Hematopoietic multipotent progenitor cell treated with erythropoietin and hydrocortisone succinate and interleukin-3 and kit ligand, for 17 days (in vitro differentiated cells): ENCODE data around the gene PTMA.

ENCODE experiments used
- DNase-seq: peaks from one replicate; pipeline ENCODE4 v3.0.0-alpha.2; 2015; ENCODE audit warnings: low spot score

Gene PTMA

GRCh38 chr2:231676243-231676642 is 32.1 kb upstream of the PTMA start:
- no peak for DNase-seq

- peak; percentile 89 for DNase-seq
Observed at GRCh38 chr2:231677632-231678104, 30.7 kb upstream of the PTMA start.

GRCh38 chr2:231679908-231680284 is 28.4 kb upstream of the PTMA start:
- DNase-seq = no peak

- no peak for DNase-seq
Observed at GRCh38 chr2:231680285-231680991, 27.9 kb upstream of the PTMA start.

GRCh38 chr2:231680992-231681852 is 27.1 kb upstream of the PTMA start:
- no peak for DNase-seq

- DNase-seq = no peak
Observed at GRCh38 chr2:231682603-231683291, 25.6 kb upstream of the PTMA start.

GRCh38 chr2:231683292-231684235 is 24.8 kb upstream of the PTMA start:
- DNase-seq = no peak

- no peak for DNase-seq
Observed at GRCh38 chr2:231684314-231685223, 23.8 kb upstream of the PTMA start.

GRCh38 chr2:231685349-231686191 is 22.8 kb upstream of the PTMA start:
- DNase-seq = no peak

- DNase-seq = no peak
Observed at GRCh38 chr2:231686192-231687100, 21.9 kb upstream of the PTMA start.

DNA sequence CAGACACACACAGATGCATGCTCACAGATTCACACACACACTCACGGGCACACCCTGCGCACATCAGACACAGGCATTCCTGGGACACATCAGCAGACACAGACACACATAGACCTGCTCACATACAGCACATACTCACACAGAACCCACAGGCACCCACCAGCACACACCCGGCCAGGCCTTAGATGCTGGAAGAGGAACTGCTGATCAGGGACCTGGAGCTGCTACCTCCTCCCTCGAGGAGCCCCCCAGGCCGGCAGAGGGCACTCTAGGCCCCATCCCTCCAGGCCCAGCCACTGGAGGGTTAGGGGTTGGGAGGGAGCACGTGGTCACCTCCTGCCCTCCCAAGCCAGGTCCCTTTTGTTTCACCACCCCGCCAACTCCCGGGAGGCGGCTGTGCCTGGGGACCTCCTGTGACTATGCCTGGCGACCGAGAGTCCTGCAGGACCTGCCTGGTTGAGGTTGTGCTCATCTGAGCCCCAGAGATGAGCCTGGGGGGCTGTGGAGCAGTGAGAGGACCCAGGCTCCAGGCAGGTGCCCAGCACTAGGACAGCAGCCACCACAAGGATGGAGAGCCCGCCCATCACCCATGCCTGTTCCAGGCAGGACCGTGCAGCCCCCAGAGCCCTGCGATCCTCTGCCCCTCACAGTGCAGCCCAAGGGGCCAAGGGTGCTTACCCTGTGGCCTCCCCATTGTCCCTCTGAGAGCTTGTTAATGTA is 21.0 kb upstream of the PTMA start:
- peak; percentile 45 for DNase-seq

- no peak for DNase-seq
Observed at GRCh38 chr2:231687961-231688360, 20.4 kb upstream of the PTMA start.

DNA sequence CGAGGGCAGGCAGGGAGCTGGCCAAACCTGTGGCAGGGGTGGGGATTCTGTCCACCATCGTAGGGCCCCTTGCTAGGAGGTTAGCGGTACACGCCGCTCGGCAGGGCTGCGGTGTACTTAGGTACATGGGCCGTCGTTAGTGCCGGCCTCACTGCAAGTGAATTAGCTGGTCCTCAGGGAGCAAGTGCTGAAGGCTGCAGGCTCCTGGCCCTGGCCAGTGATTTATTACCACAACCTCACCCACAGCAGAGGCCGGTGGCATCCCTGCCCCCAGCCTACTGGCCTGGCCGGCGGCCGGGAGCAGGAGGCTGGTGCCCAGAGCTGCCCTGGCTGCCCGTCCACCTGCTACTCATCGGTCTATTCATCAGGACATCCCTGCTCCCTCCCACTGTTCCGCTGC is 19.6 kb upstream of the PTMA start:
- no peak for DNase-seq

DNA sequence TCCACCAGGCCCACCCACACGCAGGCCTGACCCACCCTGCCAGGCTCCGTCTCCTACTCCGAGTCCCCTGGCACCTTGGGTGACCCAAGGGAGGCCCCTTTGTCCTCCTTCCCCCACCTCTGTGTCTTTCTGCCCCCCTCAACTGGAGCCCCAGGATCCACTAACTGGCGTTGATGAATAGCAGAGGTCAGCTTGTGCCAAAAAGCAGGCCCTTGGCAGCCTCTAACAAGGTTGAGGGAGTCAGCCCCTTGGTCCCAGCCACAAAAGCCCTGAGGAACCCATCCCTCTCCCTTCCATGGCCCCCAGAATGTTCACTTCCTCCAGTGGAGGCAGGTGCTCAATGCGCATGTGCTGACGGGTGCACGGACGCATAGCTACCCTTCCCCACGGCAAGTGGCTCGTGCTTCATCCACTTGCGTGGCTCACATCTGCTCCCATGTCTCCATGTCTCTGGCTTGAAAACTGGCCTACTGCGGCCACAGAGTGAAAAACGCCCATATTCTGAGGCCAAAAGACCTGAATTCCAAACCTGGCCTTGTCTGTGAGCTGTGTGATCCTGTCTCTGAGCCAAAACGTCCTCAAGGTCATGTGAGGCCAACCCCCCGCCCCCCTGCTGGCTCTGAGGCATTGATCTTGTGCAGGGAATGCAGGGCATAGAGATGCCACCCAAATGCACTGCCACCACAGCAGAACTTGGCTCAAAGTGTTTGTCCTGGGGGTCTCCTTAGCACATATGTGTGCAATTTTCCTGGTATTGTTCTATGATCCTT is 19.0 kb upstream of the PTMA start:
- DNase-seq = no peak

- DNase-seq = no peak
Observed at GRCh38 chr2:231691251-231691772, 17.0 kb upstream of the PTMA start.

- no peak for DNase-seq
Observed at GRCh38 chr2:231692847-231693246, 15.5 kb upstream of the PTMA start.

DNA sequence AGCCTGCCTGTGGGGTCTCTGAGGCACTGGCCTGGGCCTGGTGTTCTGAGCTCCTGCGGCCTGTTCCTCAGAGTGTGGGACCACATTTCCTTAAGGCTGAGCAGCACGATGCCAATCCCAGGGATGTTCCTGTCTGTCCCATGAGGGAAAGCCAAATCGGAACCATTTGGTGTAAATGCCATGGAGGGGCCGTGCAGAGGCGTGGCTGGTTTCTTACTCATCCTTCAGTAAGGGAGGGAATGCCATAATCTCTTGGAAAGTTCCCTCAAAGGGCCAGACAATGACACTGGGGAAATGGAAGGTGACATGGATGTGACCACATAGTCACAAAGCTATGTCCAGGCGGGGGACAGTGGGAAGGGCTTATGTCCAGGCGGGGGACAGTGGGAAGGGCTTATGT is 14.4 kb upstream of the PTMA start:
- DNase-seq = no peak
